Stimulated activated CD4-positive, alpha-beta T cell treated with anti-CD3 and anti-CD28 coated beads, Interleukin-2, amount 100 ng/mL, for 48 hours (primary cell): ENCODE results near the gene HOXB2.

Experiments used
- DNase-seq, 2 donors: peaks; one replicate each; pipeline ENCODE4 v3.0.0-alpha.2; 2020

The HOXB2 gene

DNA sequence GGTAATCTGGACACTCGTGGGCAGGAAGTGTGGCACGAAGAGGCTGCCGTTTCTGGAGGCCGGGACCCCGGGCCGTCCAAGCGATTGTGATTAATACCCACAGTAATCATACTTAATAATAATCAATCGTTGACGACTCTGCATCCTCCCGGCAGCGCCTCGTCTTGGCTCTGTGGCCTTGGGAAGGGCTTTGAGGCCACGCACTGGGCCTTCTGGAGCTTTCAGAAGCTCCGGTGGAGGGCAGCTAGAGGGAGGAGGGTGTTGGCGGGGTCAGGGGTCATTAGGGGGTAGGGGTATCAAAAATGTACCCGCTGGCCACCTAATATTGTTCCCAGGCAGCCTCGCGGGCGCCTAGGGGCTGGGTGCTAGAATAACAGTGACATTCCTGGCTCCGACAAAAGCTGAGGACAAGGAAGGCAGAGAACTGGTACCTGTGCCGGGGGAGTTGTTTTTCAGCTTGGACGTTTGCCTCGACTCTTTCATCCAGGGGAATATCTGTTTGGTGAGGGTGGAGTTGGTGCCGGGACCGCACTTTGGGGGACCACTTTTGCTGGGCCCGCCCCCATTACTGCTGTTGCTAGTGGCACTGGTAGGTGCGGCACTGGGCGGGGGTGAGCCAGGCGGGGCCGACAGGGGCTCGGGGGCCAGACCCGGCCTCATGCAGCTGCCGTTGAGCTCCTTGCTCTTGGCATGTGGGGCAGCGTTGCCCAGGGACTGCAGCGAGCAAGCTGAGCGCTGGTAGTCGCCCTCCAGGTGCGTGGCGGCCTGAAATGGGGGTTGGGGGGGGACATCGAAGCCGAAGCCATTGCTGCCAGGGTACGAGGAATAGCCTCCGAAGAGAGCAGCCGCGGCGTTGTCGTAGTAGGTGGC is 6.9 kb upstream of the HOXB2 start:
- no peak for DNase-seq

DNA sequence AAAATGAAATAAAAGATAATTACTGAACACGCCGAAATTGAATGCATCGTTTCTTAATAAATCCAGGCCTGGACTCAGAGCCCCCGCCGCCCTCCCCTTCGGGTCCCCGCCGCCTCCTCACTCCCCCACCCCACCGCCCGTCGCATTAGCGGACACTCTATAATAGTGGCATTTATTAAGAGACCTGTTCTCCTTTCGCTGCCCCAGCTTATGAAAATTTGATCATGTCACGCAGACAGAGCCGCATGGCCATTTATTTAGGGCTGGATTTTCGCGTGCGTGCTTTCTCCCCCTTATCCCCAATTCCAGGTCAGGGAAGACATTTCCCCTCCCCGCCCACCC is 6.3 kb upstream of the HOXB2 start:
- DNase-seq, result no peak

DNA sequence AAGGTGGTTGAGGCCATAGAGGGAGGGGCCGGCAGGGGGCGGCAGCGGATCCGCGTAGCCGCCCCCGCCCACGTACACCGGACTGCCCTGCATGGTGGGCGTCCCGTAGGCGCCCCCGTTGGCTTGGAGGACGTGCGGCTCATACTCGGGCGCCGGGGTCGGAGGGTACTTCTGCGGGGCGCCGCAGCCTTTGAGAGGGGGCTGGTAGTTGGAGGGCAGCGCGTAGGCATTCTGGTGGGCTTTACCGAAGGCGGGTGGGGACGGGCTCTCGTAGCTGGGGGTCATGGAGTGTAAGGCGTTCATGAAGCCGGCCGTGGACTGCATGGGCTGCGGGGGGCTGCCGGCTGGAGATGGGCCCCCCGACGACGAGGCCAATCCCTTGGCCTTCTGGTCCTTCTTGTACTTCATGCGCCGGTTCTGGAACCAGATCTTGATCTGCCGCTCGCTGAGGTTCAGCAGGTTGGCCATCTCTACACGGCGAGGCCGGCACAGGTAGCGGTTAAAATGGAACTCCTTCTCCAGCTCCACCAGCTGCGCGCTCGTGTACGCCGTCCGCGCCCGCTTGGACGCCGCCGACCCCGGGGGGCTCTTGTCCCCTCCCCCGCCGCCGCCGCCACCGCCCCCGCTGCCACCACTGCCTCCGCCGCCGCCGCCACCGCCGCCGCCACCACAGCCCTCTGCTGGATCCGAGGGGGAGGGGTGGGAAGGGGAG is 5.7 kb upstream of the HOXB2 start:
- no peak for DNase-seq

DNA sequence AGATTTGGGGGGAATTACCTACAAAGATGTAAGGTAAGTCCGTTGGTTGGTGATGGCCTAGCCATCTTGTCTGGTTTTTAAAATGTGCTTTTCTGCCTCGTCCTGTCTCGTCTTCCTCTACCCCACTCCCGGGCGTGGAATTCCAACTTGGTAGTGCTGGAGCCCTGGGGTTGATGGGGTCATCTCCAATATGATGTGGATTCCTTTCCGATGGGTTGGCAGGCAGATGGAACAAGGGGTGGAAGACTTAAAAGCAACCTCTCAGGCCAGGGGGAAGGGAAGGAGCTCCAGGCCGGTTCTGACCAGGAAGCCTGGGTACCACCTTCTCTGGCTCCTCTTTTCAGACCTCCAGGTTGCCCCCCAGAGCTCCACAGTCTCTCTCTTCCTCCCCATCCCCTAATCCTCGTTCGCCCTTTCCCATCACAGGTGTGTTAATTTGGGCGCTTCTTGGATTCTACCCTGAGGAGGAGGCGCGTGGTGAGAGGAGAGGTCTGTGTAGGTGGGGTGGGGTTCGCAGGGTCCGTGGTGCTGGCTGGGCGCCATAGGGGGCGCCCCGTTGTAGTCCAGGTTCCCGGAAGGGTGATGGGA is 5.1 kb upstream of the HOXB2 start:
- DNase-seq, result no peak

DNA sequence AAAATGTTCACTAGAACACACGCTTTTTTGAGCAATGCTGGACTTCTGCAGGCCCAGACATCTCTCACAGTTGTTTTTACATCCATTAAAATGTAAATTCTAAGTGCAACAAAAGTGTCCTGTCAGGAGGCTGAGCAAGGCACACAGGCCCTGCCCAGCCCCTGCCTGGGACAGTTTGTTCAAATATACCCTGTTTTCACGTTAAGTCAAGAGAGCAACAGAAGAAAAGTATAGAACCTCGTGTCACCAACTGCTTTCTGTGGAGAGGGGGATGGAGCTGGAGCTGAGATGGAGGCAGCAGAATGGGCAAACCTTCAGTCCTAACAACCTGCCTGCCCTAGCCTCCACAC is 4.3 kb upstream of the HOXB2 start:
- DNase-seq, result no peak

DNA sequence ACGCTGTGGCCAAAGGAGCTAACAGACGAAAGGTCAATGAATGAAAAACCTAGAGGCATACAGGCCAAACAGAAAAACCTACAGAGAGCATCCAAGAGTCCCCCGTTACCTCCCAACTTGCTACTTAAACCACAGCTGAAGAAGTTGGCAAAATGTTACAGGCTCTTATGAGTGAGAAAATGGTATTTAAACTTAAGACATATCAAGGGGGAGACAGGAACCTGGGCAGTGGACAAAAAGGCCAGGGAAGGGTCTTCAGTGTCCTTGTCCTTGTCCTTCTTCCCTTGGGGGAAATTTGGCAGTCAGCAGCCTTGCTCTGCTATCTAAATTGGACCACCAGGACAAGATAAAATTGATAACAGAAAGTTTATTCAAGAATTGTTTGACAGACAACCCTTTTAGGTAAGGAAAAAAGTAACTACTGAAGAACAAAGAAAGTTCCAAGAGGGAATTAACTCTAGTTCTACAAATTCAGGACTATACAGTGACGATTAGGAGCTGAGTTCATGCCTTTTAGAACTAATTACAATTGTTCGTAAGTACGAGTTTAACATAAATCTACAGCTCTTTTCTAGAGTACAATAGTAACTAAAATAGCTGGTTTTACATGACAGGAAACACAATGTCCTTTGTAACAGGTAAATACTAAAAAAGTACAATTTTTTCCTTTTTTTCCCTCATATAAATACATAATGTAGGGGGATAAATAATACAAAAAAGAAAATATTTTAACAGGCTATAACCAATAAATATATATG is 3.8 kb upstream of the HOXB2 start:
- DNase-seq, result no peak

DNA sequence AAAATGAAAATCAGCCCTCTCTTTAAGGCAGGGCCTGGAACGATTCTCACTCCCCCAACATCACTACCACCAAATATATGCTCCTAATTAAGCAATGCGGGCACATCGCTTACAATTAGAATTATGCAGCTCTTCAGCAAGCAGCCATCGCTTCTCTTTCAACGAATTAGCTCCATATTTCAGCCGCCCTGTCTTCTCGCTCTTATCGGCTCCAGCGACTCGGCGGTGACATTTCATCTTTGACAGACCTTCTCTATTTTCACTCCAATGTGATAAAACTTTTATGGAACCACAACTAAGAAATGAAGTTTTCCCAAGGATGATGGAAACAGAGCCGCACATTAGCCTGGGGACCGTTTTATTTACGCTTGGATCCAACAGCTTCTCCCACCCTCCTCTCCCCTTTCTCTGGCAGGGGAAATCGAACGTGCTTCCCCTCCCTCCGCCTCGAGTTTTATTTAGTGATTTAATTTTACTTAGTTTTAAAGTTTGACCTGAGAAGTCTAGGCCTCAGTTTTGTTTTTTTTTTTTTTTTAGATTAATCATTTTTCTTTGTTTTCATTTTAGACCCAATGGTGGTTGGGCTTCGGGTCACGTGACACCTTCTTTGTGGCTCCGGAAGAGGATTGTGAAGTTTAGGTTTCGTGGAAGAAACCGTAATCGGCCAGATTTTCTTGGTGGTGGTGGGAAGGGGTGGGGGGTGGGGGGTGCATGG is 3.1 kb upstream of the HOXB2 start:
- no peak for DNase-seq

DNA sequence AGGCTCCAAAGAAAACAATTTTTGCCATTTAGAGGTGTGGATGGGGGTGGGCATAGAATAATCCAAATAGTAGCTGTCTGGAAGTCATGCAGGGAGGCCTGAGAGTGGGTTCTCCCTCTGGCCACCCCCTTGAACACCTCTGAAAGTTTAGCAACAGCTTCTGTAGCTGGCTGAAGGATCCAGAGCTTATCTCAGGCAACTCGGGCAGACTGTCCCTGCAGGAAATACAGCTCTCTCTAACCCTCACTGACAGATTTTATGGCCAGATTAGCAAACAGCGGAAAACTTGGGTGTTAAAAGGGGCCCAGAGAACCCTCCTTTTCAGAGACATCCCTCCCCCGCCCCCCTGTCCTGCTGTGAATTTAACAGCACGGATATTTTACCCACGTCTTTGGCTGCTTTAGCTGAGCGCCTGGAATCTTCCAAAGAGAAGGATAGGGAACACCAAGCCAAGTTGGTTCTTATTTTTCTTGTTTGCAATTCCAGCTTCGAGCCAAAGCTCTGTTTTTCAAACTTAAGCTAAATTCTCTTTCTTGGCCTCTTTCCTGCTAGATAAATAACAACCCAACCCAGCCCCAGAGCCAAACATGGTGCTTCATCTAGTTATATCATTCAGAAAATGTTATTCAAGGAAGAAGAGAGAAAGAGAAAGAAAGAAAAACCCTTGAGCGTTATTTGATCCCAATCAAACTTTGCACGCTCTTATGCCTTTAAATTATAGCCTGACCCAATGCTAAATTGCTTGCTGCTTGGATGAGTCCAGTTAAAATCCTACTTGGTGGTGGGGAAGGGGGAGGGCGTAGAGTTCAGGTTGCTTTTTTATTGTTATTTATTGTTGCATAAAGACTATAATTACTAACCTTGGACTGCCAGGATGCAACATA is 2.3 kb upstream of the HOXB2 start:
- DNase-seq, result no peak

DNA sequence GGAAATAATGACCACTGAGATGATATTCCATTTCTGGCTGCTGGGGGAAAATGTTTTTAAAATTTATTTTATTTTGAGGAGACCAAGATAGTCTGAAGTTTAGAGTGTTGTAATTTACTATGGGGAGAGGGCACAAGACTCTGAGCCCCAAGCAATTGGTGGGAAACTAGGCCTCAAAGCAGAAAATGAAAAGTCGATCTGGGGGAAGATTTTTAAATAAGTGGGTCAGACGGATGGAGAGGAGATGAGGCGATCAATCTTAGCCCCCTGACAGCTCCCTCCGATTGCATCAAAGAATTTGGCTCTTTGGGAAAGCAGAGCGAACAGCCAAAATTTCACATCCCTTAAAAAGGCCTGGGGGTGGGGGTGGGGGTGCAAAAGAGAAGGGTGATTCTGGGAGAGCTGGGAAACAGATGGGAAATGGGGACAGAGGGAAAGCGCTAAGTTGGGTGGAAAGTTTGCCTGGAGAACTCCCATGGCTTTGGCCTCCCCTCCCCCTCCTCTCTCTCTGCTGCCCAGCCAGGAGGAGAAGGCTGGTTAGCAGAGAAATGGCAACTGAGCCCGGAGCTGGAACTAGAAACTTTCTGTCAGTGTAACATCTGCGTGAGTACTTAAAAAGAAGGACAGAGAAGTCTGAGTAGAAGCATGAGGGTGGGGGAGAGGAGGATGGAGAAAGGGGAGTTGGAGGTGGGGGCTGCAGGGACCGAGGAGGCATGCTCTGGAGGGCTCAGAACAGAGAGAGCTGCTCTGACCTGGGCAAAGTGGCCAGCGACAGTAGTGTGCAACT is 1.4 kb upstream of the HOXB2 start:
- DNase-seq, result no peak

DNA sequence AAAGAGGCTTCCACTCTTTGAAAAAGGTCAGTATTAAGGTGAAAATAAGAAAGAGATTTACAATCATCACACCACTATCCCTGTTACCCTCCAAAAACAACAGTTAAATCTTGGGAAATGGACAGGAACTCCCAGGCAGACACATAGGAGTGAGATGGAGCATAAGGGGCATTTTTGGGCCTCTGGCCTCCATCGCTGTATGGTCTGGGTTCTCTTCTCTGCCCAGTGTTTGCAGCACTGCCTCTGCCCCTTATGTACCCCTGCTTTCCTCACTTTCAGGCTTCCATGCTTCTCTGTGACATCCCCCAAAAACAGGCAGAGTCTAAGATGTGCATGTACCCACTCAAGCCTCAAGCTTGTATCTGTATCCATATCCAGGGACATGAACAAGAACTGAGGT is 630 bp upstream of the HOXB2 start:
- no peak for DNase-seq

DNA sequence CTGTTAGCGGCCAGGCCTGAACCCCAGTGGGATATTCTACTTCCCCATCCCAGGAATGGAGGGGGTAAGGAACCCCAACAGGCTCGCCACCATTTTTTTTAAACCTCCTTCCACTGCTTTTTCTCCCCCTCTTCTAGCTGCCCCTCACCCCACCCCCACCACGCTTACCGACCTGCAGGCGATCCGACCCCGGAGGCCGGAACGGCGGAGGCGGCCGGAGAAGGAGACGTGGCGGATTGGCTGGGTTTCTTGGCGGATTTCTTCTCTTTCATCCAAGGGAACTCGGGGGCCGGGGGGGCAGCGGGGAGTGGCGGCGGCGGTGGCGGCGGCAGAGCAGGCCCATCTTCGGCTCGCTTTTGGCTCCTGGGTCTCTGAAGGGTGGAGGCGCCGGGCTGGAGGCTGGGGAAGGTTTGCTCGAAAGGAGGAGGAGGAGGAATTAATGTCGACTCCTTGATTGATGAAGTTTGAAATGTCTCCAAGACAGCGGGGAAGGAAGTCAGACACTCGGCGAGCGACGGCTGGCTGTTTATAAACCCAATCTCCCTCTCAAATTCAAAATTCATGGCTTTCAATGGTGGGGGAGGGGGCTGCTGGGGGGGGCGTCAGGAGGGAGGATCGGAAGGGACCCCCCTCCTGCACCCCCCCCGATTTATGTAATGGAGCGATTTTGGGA is 424 bp downstream of the HOXB2 start:
- peak; percentile 22 to 27 for DNase-seq

DNA sequence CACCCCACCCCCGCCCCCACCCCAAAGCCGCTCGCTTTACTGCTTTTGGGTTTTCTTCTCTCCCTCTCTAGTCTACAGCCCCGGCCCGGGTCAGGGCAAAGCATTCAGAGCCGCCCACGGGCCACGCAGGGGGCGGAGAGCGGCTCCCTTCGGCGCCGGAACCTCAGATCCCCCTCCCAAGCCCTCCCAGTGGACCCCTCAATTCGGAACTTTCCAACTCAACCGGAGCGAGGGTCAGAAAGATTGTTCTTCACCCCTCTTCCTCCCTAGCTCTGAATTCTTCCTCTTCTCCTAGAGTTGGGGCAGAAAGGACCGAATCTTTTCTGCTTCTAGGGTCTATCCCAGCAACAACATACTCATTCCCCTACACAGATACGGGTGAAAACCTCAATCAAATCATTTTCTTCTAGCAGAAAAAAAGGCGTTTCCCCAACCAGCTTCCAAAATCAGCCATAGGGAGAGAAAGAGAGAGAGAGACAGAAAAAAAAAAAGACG is 1.0 kb downstream of the HOXB2 start:
- DNase-seq, result peak; percentile 37 to 48

DNA sequence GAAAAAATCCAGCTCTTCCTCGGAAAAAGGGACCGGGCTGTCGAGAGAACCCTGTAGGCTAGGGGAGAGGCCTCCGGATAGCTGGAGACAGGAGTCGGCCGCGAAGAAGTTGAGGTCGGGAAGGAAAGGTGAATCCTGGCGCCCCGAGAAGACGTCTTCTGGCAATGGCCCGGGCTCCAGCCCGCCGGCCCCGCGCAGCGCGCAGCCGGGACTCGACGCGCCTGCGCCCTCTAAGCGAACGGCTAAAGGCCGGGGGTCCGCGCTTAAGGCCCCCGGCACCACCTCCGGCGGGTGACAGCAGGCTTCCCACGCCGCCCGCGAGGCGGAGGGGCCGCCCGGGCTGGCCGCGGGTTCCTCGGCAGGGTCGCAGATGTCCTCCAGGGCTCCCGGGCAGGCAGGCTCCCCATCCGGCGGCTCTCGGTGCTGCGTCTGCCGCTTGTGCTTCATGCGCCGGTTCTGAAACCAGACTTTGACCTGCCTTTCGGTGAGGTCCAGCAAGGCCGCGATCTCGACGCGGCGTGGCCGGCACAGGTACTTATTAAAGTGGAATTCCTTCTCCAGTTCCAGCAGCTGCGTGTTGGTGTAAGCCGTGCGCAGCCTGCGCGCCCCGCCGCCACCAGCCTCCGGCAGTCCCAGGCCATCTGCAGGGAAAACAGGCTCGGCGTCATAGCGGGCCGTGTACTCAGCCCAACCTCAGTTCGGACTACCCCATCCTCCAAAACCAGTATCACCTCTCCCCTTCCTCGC is 1.6 kb downstream of the HOXB2 start:
- peak; percentile 44 to 49 for DNase-seq

DNA sequence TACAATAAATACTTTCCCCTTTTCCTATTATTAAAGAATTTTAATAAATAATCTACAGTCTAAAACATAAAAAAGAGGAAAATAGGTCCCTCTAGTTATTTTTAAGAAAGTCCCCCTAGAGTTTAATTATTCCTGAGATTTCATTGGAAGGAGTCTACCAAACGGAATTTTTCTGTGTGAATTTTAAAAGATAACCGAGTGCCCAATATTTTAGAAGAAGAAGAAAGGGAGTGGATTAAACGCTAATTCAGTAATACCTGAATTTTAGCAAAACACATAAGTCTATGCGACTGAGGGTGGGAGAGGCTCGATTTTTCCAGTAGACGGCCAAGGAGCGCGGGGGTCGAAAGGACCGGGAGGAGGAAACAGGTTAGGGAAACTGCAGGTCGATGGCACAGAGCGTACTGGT is 2.2 kb downstream of the HOXB2 start:
- no peak for DNase-seq

DNA sequence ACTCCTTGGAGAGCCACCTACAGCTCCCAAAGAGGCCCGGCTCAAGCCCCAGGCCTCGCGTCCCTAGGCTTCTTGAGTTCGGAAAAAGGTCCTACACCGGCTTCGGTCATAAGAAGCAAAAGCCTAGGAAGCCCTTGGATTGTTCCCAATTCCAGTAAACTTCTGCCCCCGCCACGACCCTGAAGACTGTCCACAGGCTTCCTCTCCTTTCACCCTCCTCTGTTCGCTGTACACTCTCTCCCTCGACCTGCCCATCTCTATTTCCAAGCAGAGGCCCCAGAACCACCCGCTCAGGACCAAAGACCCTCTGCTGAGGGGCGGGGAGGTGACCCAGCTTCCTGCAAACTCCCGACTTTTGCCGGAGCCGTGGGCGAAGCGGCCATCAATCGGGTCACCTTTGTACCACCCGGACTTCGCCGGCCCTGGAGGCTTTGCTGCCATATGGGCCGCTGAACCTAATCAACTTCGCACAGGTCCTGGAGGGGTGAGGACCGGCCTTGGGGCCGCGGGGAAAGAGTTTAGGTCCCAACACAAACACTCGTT is 2.7 kb downstream of the HOXB2 start:
- DNase-seq, result no peak

DNA sequence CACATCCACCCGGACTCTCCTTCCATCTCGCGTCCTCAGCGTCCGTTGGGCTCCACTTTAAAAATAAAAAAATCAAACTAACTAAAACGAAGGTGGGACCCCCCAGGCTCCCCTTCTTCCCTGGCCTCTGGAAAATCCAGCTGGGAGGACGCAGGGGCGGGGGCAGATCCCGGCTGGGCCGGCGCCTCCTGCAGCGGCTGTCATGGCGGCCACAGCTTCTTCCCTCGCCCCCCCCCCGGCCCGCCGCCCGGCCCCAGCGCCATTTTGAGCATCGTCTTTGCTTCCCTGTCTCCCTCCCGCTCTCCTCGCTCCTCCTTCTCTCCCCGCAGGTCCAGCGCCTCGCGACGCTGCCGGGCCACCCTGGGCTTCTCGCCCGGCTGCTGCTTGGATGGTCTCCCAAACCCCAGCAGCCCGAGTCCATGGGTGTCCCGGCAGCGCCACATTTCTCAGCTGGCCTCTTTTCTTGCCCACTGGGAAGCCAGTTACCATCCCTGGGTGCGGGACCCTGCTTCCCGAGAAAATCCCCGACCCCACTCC is 3.3 kb downstream of the HOXB2 start:
- DNase-seq, result peak; percentile 29 to 31

DNA sequence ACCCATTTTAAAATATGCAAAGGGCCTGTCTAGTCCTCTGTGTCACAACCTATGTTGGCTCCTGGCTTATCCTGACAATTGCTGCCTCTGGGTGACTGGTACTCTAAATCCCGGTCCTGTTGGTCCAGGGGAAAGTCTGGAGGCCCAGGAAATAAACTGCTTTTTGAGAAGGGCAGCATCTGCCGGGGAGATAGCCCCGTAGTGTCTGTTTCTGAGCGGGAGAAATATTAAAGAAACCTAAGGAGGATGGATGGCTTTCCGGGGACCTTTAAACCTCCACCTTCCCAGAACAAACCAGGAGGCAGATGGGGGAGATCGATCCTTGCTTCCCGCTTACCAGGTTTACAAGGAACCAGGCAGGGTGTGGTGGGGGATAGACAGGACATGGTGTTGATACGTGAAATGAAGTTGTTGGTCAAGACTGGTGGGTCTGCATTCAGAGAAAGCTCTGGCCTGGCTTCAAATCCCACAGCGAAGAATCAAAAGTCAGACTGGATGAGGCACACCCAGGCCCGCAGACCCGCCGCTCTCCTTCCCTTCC is 3.8 kb downstream of the HOXB2 start:
- no peak for DNase-seq

DNA sequence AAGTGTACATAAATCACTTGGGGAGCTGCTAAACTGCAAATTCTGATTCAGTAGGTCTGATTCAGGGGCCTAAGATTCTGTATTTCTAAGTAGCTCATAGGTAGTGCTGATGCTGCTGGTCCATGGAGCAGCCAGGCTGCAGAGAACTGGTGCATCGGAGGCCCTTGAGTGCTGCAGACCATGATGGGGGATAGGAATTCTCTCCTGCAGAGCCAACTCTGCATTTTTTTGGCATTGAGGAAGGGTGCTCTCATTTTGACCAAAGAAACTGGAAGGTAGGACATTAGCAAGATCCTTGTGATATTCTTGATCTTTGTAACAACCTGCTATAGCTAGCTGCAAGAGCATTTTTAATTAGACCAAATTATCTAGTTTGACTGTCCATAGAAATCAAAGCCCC is 4.7 kb downstream of the HOXB2 start:
- DNase-seq, result no peak

DNA sequence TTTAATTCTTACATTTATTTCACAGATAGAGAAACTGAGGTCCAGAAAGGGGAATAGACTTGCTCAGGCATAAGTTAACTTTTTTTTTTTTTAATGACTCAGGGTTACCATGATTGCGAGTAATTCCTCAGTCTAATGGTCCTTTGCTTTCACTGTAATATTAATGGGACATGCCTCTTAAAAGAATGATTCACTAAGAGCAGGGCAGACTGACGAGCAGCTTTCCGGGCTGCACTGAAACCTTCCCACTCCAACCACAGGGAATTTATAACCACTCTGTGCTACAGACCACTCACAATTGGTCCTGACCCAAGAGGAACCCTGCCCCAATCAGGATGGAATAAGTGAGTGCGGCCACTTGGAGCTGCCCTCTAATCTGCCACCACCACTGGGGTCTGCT is 5.7 kb downstream of the HOXB2 start:
- no peak for DNase-seq
